HepG2 (cell line): ENCODE data around the gene PPP2R5E. TPM values are rescaled to one million over a fixed set of nuclear protein-coding genes. Genes with fewer than 3 reads are reported as not detected.

Source experiments
- ATAC-seq: fragments of 200-7000 bp; cut with Tn5 transposase; 3 replicates; pipeline ENCODE4 v1.9.1; 2020; ENCODE audit warnings: mild to moderate bottlenecking, moderate library complexity
- BruUV-seq: library from RNA; stranded (reverse); fragments of 400-500 nt; replicated peaks from 2 replicates; lab custom pipeline; 2021; lab: Mats Ljungman, UMichigan
- CTCF ChIA-PET: fragments of 300-600 bp; formaldehyde crosslinking; extraction: SDS; loops from one replicate; lab custom pipeline; 2021; ENCODE audit warnings: low total read pairs, inconsistent platforms, low intra/inter-chr PET ratio; lab: Yijun Ruan, JAX
- POLR2A ChIA-PET: fragments of 350-600 bp; sonication (Branson Sonifier 250); formaldehyde crosslinking; loops from one replicate; lab custom pipeline; 2020; ENCODE audit warnings: antibody characterized with exemption, inconsistent platforms; lab: Yijun Ruan, JAX
- DNase-seq: peaks from one replicate; pipeline ENCODE4 v3.0.0-alpha.2; 2015; ENCODE audit warnings: low spot score
- FAIRE-seq: peaks from 3 replicates; lab custom pipeline; 2011; peaks lifted over from hg19 to GRCh38; lab: Jason Lieb, UNC
- H2AFZ ChIP-seq: one replicate; pipeline ENCODE4 v1.6.1; 2011; ENCODE audit warnings: low read length, inconsistent platforms
- H3K27ac ChIP-seq: fragments of 300-600 bp; 3 replicates; pipeline ENCODE4 v1.8.0; 2011; ENCODE audit warnings: mixed run types, mild to moderate bottlenecking, mixed read lengths, low read length, inconsistent platforms; ENCODE audit not compliant: insufficient read depth; ENCODE audit errors: extremely low read length
- H3K27me3 ChIP-seq, 2 experiments: fragments of 200-600 bp in 1 of 2; 2 replicates in 1 of 2; 3 replicates in 1 of 2; pipeline versions ENCODE4 v1.6.0 to v1.8.0; 2011; ENCODE audit warnings: low read length in 2 of 2, mild to moderate bottlenecking in 2 of 2, moderate library complexity in 2 of 2, inconsistent platforms in 1 of 2; ENCODE audit not compliant: insufficient read depth in 2 of 2, control insufficient read depth in 1 of 2
- H3K36me3 ChIP-seq, 2 experiments: fragments of 200-600 bp in 1 of 2; replicated peaks in 1 of 2; 2 replicates in 1 of 2; 3 replicates in 1 of 2; pipeline versions ENCODE4 v1.5.1 to v1.8.0; 2011; ENCODE audit warnings: low read length in 2 of 2, inconsistent platforms in 1 of 2; ENCODE audit not compliant: insufficient read depth in 2 of 2, control insufficient read depth in 1 of 2
- H3K4me1 ChIP-seq: 2 replicates; pipeline ENCODE4 v1.5.1; 2012; ENCODE audit warnings: low read length, inconsistent platforms; ENCODE audit not compliant: insufficient read depth
- H3K4me2 ChIP-seq: 2 replicates; pipeline ENCODE4 v1.6.0; 2011; ENCODE audit warnings: low read depth, low read length, inconsistent platforms
- H3K4me3 ChIP-seq, 3 experiments: fragments of 200-600 bp in 1 of 3; sonication (generic), shearing (Covaris generic) in 1 of 3; replicated peaks in 1 of 3; 2 replicates each; pipeline ENCODE4 v1.5.1; 2011 to 2016; ENCODE audit warnings: low read length in 3 of 3, inconsistent platforms in 2 of 3, low read depth in 2 of 3, mild to moderate bottlenecking in 2 of 3, control low read depth in 1 of 3, mixed read lengths in 1 of 3; ENCODE audit not compliant: insufficient read depth in 1 of 3
- H3K79me2 ChIP-seq: one replicate; pipeline ENCODE4 v1.6.1; 2011; ENCODE audit warnings: low read length, inconsistent platforms; ENCODE audit not compliant: insufficient read depth
- H3K9ac ChIP-seq: 2 replicates; pipeline ENCODE4 v1.6.0; 2011; ENCODE audit warnings: mild to moderate bottlenecking, low read depth, low read length, inconsistent platforms; ENCODE audit not compliant: insufficient read depth
- H3K9me3 ChIP-seq: 2 replicates; pipeline ENCODE4 v1.5.1; 2012; ENCODE audit warnings: mild to moderate bottlenecking, low read length
- H4K20me1 ChIP-seq: 2 replicates; pipeline ENCODE4 v1.6.0; 2011; ENCODE audit warnings: inconsistent platforms, mild to moderate bottlenecking, low read length, moderate library complexity; ENCODE audit not compliant: insufficient read depth
- ARNT ChIP-seq: fragments of 450-650 bp; IDR thresholded peaks from 2 replicates; pipeline ENCODE4 v1.6.1; 2017
- CCAR2 ChIP-seq: fragments of 200-400 bp; formaldehyde crosslinking; optimal IDR thresholded peaks from 2 replicates; pipeline ENCODE3; 2018; ENCODE audit warnings: low read depth, mild to moderate bottlenecking, low read length, moderate library complexity
- ZNF589 ChIP-seq: sonication (generic); formaldehyde crosslinking; conservative IDR thresholded peaks from 2 replicates; pipeline ENCODE4 v1.8.0; 2022; ENCODE audit warnings: mild to moderate bottlenecking, moderate library complexity, missing genetic modification reagents
- WGBS: methylation state at CpG from one replicate; pipeline ENCODE4 v1.1.6; 2017; ENCODE audit warnings: low lambda C conversion rate; 5-methylcytosine and 5-hydroxymethylcytosine counted together
- in situ Hi-C: cut with HindIII; loops from 2 replicates; pipeline ENCODE4 v1.10.0; 2017; ENCODE audit warnings: low pct_unique_long_range_greater_than_20kb; ENCODE audit not compliant: extremely low pct_ligation_motif_present
- intact Hi-C: fragments of 100-400 bp; cut with micrococcal nuclease; formaldehyde crosslinking; loops from one replicate; pipeline ENCODE4 v1.10.0; 2022; ENCODE audit not compliant: unreplicated experiment
- polyA plus RNA-seq, 8 experiments: library from polyadenylated mRNA; depleted of rRNA in 3 of 8; stranded (reverse) in 7 of 8; unstranded in 1 of 8; fragments of >200 nt; fragmentation: Illumina TruSeq in 4 of 8; extraction: Trizol in 4 of 8; gene quantifications; 2 replicates each; pipeline versions ENCODE4 v1.2.1 to v1.2.3, GENCODE V29; 2011 to 2016; ENCODE audit warnings: low read depth in 4 of 8, missing spikeins in 1 of 8, mixed read lengths in 1 of 8; ENCODE audit not compliant: insufficient read depth in 1 of 8
- total RNA-seq, 5 experiments: library from RNA; depleted of rRNA; stranded (reverse); fragments of >200 nt; fragmentation: Illumina TruSeq; extraction: Trizol; gene quantifications; 2 replicates each; pipeline ENCODE4 v1.2.3, GENCODE V29; 2016; ENCODE audit warnings: low read depth in 1 of 5
- TF ChIP-seq, protein P1 (sequence below): sonication (generic); formaldehyde crosslinking; IDR thresholded peaks from 2 replicates; pipeline ENCODE4 v1.4.0; 2020; ENCODE audit warnings: mild to moderate bottlenecking, low read depth, missing genetic modification reagents
- TF ChIP-seq, protein P2 (sequence below): sonication (generic); formaldehyde crosslinking; IDR thresholded peaks from 2 replicates; pipeline ENCODE4 v1.8.0; 2022; ENCODE audit warnings: mild to moderate bottlenecking, missing genetic modification reagents, moderate library complexity
- TF ChIP-seq, protein P3 (sequence below): sonication (generic); formaldehyde crosslinking; IDR thresholded peaks from 2 replicates; pipeline ENCODE4 v1.5.0; 2020; ENCODE audit warnings: mild to moderate bottlenecking, missing genetic modification reagents, moderate library complexity
- TF ChIP-seq, protein P4 (sequence below), 2 experiments: sonication (generic) in 1 of 2; formaldehyde crosslinking in 1 of 2; IDR thresholded peaks; 2 replicates each; pipeline versions ENCODE4 v1.6.1 to v1.9.0; 2014 to 2022; ENCODE audit warnings: antibody characterized with exemption in 1 of 2, borderline replicate concordance in 1 of 2, inconsistent platforms in 1 of 2, low read depth in 1 of 2, missing genetic modification reagents in 1 of 2

The PPP2R5E gene
- total and polyA plus RNA-seq, 2 of the 13 experiments (the other 11 are each of a cell fraction or from before 2014, with no cell fraction given) = 8.9 to 11.0 TPM

DNA sequence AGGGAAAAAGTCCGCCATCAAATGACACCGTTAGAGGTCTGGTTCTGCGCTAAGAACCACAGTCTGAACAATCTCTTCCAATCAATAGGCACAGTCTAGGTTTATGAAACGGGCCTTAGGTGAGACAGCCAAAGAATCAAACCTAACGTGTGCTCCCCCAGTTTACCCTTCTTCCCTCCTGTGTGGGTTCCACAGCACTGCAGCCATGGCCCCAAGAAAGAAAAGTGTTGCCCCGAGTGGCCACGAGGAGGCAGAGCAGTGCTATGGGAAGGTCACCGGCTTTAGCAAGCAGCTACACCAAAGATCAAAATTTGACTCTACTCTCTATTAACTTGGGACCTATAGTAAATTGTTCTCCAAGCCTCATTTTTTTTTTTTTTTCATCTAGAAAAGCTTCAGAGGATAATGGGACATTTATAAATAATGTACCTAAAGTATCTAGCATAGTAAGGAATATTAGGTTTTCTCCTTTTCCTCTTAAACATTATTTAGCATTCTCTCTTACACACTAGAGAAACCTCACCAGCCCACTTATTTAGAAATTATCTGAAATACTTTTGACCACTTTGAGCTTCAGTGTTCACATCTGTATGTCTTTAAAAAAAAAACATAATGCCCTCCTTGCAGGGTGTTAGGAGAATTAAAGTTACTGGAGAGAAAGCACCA lies 154.3 kb downstream of the PPP2R5E start:
- no TSS peak for BruUV-seq
- in situ Hi-C loops (loop anchor here (25.0 kb wide), 1 partner anchor 373 kb away; no protein-coding TSS in a partner anchor), intact Hi-C loops (loop anchor here (1.0 to 5.0 kb wide), 5 partner anchors 154 to 381 kb away; partner anchors contain the start of genes PPP2R5E, SGPP1 and WDR89)
- H3K79me2 ChIP-seq = no peaks in the 10 kb centered on the region
- no peak overlapping the region for H3K4me2 ChIP-seq
- 66% methylated on average over 8 of the region's 8 CpGs for WGBS
- POLR2A ChIA-PET = interaction anchor here (0.7 to 1.0 kb wide), 2 partner anchors 154 to 253 kb away, joined by 3 read pairs; partner anchors contain the start of genes PPP2R5E and WDR89
- no peak overlapping the region for H3K9ac ChIP-seq
- no peaks in the 10 kb centered on the region for H3K4me1 ChIP-seq
- no peaks in the 10 kb centered on the region for H3K27me3 ChIP-seq
- H3K4me3 ChIP-seq = no peak overlapping the region
- CTCF ChIA-PET = interaction anchor here (1.5 to 1.6 kb wide), 2 partner anchors 156 to 244 kb away, joined by 5 to 10 read pairs; no protein-coding TSS in a partner anchor
- no peaks in the 10 kb centered on the region for H3K9me3 ChIP-seq
- H2AFZ ChIP-seq = no peak overlapping the region
- peak; percentile 37 for DNase-seq
- H4K20me1 ChIP-seq = no peaks in the 10 kb centered on the region
- peaks cover 7 to 46% of the 10 kb centered on the region in 2 experiments for H3K36me3 ChIP-seq
- ATAC-seq = peak; percentile 97
- no peak overlapping the region for H3K27ac ChIP-seq
- peak; percentile 73 for FAIRE-seq
- TF ChIP-seq ARNT (no peak), CCAR2 (no peak), ZNF589 (CRISPR knock-in tag) (no peak)
- TF ChIP-seq, protein P1, sequence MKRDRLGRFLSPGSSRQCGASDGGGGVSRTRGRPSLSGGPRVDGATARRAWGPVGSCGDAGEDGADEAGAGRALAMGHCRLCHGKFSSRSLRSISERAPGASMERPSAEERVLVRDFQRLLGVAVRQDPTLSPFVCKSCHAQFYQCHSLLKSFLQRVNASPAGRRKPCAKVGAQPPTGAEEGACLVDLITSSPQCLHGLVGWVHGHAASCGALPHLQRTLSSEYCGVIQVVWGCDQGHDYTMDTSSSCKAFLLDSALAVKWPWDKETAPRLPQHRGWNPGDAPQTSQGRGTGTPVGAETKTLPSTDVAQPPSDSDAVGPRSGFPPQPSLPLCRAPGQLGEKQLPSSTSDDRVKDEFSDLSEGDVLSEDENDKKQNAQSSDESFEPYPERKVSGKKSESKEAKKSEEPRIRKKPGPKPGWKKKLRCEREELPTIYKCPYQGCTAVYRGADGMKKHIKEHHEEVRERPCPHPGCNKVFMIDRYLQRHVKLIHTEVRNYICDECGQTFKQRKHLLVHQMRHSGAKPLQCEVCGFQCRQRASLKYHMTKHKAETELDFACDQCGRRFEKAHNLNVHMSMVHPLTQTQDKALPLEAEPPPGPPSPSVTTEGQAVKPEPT (CRISPR knock-in tag) = no peak
- TF ChIP-seq, protein P2, sequence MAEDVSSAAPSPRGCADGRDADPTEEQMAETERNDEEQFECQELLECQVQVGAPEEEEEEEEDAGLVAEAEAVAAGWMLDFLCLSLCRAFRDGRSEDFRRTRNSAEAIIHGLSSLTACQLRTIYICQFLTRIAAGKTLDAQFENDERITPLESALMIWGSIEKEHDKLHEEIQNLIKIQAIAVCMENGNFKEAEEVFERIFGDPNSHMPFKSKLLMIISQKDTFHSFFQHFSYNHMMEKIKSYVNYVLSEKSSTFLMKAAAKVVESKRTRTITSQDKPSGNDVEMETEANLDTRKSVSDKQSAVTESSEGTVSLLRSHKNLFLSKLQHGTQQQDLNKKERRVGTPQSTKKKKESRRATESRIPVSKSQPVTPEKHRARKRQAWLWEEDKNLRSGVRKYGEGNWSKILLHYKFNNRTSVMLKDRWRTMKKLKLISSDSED (CRISPR knock-in tag) = no peak
- TF ChIP-seq, protein P3, sequence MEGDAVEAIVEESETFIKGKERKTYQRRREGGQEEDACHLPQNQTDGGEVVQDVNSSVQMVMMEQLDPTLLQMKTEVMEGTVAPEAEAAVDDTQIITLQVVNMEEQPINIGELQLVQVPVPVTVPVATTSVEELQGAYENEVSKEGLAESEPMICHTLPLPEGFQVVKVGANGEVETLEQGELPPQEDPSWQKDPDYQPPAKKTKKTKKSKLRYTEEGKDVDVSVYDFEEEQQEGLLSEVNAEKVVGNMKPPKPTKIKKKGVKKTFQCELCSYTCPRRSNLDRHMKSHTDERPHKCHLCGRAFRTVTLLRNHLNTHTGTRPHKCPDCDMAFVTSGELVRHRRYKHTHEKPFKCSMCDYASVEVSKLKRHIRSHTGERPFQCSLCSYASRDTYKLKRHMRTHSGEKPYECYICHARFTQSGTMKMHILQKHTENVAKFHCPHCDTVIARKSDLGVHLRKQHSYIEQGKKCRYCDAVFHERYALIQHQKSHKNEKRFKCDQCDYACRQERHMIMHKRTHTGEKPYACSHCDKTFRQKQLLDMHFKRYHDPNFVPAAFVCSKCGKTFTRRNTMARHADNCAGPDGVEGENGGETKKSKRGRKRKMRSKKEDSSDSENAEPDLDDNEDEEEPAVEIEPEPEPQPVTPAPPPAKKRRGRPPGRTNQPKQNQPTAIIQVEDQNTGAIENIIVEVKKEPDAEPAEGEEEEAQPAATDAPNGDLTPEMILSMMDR (CRISPR knock-in tag) = peak; percentile 79
- TF ChIP-seq, protein P4, sequence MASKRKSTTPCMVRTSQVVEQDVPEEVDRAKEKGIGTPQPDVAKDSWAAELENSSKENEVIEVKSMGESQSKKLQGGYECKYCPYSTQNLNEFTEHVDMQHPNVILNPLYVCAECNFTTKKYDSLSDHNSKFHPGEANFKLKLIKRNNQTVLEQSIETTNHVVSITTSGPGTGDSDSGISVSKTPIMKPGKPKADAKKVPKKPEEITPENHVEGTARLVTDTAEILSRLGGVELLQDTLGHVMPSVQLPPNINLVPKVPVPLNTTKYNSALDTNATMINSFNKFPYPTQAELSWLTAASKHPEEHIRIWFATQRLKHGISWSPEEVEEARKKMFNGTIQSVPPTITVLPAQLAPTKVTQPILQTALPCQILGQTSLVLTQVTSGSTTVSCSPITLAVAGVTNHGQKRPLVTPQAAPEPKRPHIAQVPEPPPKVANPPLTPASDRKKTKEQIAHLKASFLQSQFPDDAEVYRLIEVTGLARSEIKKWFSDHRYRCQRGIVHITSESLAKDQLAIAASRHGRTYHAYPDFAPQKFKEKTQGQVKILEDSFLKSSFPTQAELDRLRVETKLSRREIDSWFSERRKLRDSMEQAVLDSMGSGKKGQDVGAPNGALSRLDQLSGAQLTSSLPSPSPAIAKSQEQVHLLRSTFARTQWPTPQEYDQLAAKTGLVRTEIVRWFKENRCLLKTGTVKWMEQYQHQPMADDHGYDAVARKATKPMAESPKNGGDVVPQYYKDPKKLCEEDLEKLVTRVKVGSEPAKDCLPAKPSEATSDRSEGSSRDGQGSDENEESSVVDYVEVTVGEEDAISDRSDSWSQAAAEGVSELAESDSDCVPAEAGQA (IDR thresholded peaks at IDR 0.05; ENCODE audit: low read depth) = no peak
- TF ChIP-seq, protein P4 (CRISPR knock-in tag; IDR thresholded peaks at IDR 0.05; ENCODE audit: borderline replicate concordance) = no peak
